ENCODE measurements around the gene HIPK2. TPM values are rescaled to one million over a fixed set of nuclear protein-coding genes. Genes with fewer than 3 reads are reported as not detected.
A peak's percentile ranks its signal among the peaks of the same experiment; 100 is the strongest.

The HIPK2 gene
- polyA plus RNA-seq, 3 donors = 1.6 to 12.1 (median 3.0) TPM

DNA sequence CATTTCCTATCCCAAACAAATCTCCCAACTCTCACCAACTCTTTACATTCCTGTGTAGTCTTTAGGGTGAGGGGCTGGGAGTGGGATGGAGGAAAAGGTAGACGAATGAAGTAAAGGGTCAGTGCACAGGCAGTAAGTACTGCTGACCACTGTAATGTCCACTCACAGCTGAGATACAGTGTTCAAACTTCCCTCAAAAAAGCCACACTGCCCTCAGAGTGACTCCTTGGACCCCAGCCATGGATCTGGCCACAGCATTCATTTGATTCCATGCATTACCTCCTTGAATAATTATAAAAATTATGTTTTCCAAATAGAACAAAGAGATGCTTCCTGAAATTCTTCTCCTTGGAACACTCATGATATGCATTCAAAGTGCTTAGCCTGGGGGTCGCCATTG is 19.8 kb upstream of the HIPK2 start:
- no peaks in the 10 kb centered on the region for H4K20me1 ChIP-seq (ENCODE audit: insufficient read depth, low read length)
- peaks cover 0 to 4% of the 10 kb centered on the region in 2 donors for H3K36me3 Mint-ChIP-seq
- TF ChIP-seq, protein P1, sequence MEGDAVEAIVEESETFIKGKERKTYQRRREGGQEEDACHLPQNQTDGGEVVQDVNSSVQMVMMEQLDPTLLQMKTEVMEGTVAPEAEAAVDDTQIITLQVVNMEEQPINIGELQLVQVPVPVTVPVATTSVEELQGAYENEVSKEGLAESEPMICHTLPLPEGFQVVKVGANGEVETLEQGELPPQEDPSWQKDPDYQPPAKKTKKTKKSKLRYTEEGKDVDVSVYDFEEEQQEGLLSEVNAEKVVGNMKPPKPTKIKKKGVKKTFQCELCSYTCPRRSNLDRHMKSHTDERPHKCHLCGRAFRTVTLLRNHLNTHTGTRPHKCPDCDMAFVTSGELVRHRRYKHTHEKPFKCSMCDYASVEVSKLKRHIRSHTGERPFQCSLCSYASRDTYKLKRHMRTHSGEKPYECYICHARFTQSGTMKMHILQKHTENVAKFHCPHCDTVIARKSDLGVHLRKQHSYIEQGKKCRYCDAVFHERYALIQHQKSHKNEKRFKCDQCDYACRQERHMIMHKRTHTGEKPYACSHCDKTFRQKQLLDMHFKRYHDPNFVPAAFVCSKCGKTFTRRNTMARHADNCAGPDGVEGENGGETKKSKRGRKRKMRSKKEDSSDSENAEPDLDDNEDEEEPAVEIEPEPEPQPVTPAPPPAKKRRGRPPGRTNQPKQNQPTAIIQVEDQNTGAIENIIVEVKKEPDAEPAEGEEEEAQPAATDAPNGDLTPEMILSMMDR (IDR thresholded peaks at IDR 0.05) = no peak
- H3K27ac Mint-ChIP-seq = no peak overlapping the region
- intact Hi-C loops (cut with micrococcal nuclease) = loop anchor here in 1 of 2 donors (2.0 kb wide), 1 partner anchor 49 kb away; no protein-coding TSS in a partner anchor
- no peaks in the 10 kb centered on the region for H3K27me3 ChIP-seq (ENCODE audit: control insufficient read depth in 2 of 2, insufficient read depth in 2 of 2, low read length in 2 of 2)
- H3K36me3 ChIP-seq (replicated peaks in 1 of 2; ENCODE audit: control insufficient read depth in 1 of 2, insufficient read depth in 2 of 2, low read length in 2 of 2) = no peaks in the 10 kb centered on the region
- no peak for DNase-seq
- H3K4me2 ChIP-seq (replicated peaks; ENCODE audit: extremely low read depth, low read length, poor library complexity, severe bottlenecking) = no peak overlapping the region
- no peaks in the 10 kb centered on the region for H3K79me2 ChIP-seq (ENCODE audit: insufficient read depth, low read length)
- WGBS (ENCODE audit: insufficient coverage) = no CpG with 5 or more reads among the region's 2 CpGs
- H3K9ac ChIP-seq (ENCODE audit: insufficient read depth, low read length, poor library complexity, severe bottlenecking) = no peak overlapping the region
- H3K4me1 Mint-ChIP-seq = peaks cover 28% of the 10 kb centered on the region
- no peak overlapping the region for H3K4me3 Mint-ChIP-seq
- peaks cover 0 to 4% of the 10 kb centered on the region in 2 donors for H3K9me3 ChIP-seq (replicated peaks in 1 of 2; ENCODE audit: control insufficient read depth in 1 of 2, insufficient read depth in 1 of 2, low read length in 2 of 2)
- no peak overlapping the region for H3K27ac ChIP-seq (ENCODE audit: low read depth in 1 of 2, low read length in 2 of 2)
- H3K27me3 Mint-ChIP-seq (ENCODE audit: low read depth in 3 of 3) = peaks cover 1 to 10% (median 2%) of the 10 kb centered on the region in 3 donors
- peaks cover 2 to 6% (median 4%) of the 10 kb centered on the region in 7 donors for H3K9me3 Mint-ChIP-seq
- peaks cover 22 to 23% of the 10 kb centered on the region in 2 donors for H3K4me1 ChIP-seq (ENCODE audit: control insufficient read depth in 1 of 2, insufficient read depth in 2 of 2, low read length in 2 of 2)
- H3K4me3 ChIP-seq (replicated peaks in 1 of 3; ENCODE audit: low read depth in 2 of 3, low read length in 3 of 3) = no peak overlapping the region
- H2AFZ ChIP-seq (ENCODE audit: insufficient read depth, low read depth, low read length, poor library complexity, severe bottlenecking) = no peak overlapping the region

DNA sequence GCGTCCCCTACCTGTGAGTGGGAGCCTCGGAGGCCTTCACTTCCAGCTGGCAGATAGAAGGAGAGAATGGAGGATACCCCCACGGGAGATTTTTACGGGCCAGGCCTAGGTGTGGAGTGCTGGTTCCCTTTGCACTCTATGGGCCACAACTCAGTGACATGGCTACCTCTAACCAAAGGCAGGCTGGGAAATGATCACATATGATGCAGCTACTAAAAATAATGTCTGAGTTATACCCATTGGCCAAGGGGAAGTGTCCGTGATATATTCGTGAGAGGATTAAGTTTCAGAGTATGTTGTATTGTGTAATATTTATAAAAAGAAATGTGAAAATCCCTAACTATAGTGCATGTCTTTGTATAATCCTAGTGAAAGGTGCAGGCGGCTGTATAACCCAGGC is 13.5 kb upstream of the HIPK2 start:
- H3K27ac Mint-ChIP-seq = peak overlapping the region in 1 of 7 donors; percentile 20
- WGBS (ENCODE audit: insufficient coverage) = 100% methylated on average over 2 of the region's 7 CpGs

More for the DNA sequence above, 13.5 kb upstream of the HIPK2 start:
- peaks cover 0 to 9% (median 0%) of the 10 kb centered on the region in 3 donors for H3K27me3 Mint-ChIP-seq (ENCODE audit: low read depth in 3 of 3)
- H3K4me1 Mint-ChIP-seq = peaks cover 5% of the 10 kb centered on the region
- no peaks in the 10 kb centered on the region for H3K36me3 ChIP-seq (replicated peaks in 1 of 2; ENCODE audit: control insufficient read depth in 1 of 2, insufficient read depth in 2 of 2, low read length in 2 of 2)
- no peaks in the 10 kb centered on the region for H3K27me3 ChIP-seq (ENCODE audit: control insufficient read depth in 2 of 2, insufficient read depth in 2 of 2, low read length in 2 of 2)
- H3K4me3 ChIP-seq (replicated peaks in 1 of 3; ENCODE audit: low read depth in 2 of 3, low read length in 3 of 3) = no peak overlapping the region
- no peak overlapping the region for H2AFZ ChIP-seq (ENCODE audit: insufficient read depth, low read depth, low read length, poor library complexity, severe bottlenecking)
- H3K9me3 ChIP-seq (replicated peaks in 1 of 2; ENCODE audit: control insufficient read depth in 1 of 2, insufficient read depth in 1 of 2, low read length in 2 of 2) = no peaks in the 10 kb centered on the region
- H3K9ac ChIP-seq (ENCODE audit: insufficient read depth, low read length, poor library complexity, severe bottlenecking) = no peak overlapping the region
- peak in 1 of 3 donors; percentile 46 for DNase-seq
- H3K4me3 Mint-ChIP-seq = no peak overlapping the region
- H3K27ac ChIP-seq (ENCODE audit: low read depth in 1 of 2, low read length in 2 of 2) = no peak overlapping the region
- no peaks in the 10 kb centered on the region for H3K79me2 ChIP-seq (ENCODE audit: insufficient read depth, low read length)
- H4K20me1 ChIP-seq (ENCODE audit: insufficient read depth, low read length) = no peaks in the 10 kb centered on the region
- intact Hi-C loops (cut with micrococcal nuclease) = no loop called here
- no peak overlapping the region for H3K4me2 ChIP-seq (replicated peaks; ENCODE audit: extremely low read depth, low read length, poor library complexity, severe bottlenecking)
- TF ChIP-seq, protein P1 (IDR thresholded peaks at IDR 0.05) = no peak
- H3K9me3 Mint-ChIP-seq = peaks cover 0 to 10% (median 2%) of the 10 kb centered on the region in 7 donors
- H3K4me1 ChIP-seq (ENCODE audit: control insufficient read depth in 1 of 2, insufficient read depth in 2 of 2, low read length in 2 of 2) = no peaks in the 10 kb centered on the region
- H3K36me3 Mint-ChIP-seq = peaks cover 2% of the 10 kb centered on the region in 2 donors

Measured in CD14-positive monocyte (primary cell).